Spleen (tissue), 11 donors: ENCODE results near the gene ROR1. TPM values are rescaled to one million over a fixed set of nuclear protein-coding genes. Genes with fewer than 3 reads are reported as not detected.

ENCODE experiments used
- DNase-seq: peaks from one replicate; pipeline ENCODE4 v3.0.0-alpha.2; 2020
- H3K27ac ChIP-seq, 8 donors: fragments of 200-600 bp; sonication (generic) in 7 of 8; 1 replicate in 4 of 8; 2 replicates in 4 of 8; pipeline versions ENCODE4 v1.5.0 to v1.8.0; 2016 to 2021; ENCODE audit warnings: inconsistent platforms in 4 of 8, mild to moderate bottlenecking in 4 of 8, moderate library complexity in 1 of 8
- H3K27me3 ChIP-seq, 7 donors: fragments of 200-600 bp; sonication (generic) in 6 of 7; replicated peaks in 1 of 7; 1 replicate in 4 of 7; 2 replicates in 3 of 7; pipeline versions ENCODE4 v1.5.0 to v1.8.0; 2016 to 2021; ENCODE audit warnings: inconsistent platforms in 3 of 7, mild to moderate bottlenecking in 1 of 7
- H3K36me3 ChIP-seq, 6 donors: fragments of 200-600 bp; sonication (generic) in 5 of 6; 1 replicate in 4 of 6; 2 replicates in 2 of 6; pipeline versions ENCODE4 v1.5.0 to v1.8.0; 2016 to 2021; ENCODE audit warnings: inconsistent platforms in 2 of 6
- H3K4me1 ChIP-seq, 6 donors: fragments of 200-600 bp; sonication (generic) in 5 of 6; 1 replicate in 3 of 6; 2 replicates in 3 of 6; pipeline versions ENCODE4 v1.5.0 to v1.8.0; 2016 to 2021; ENCODE audit warnings: inconsistent platforms in 3 of 6
- H3K4me3 ChIP-seq, 8 donors: fragments of 200-600 bp; sonication (generic) in 7 of 8; 1 replicate in 4 of 8; 2 replicates in 4 of 8; pipeline versions ENCODE4 v1.5.0 to v1.8.0; 2016 to 2021; ENCODE audit warnings: inconsistent platforms in 4 of 8, mild to moderate bottlenecking in 4 of 8, moderate library complexity in 2 of 8
- H3K9me3 ChIP-seq, 8 donors: fragments of 200-600 bp; sonication (generic) in 7 of 8; 1 replicate in 4 of 8; 2 replicates in 4 of 8; pipeline versions ENCODE4 v1.5.0 to v1.8.0; 2016 to 2021; ENCODE audit warnings: inconsistent platforms in 4 of 8
- CTCF ChIP-seq, 11 experiments: fragments of 200-600 bp in 7 of 11; fragments of 450-650 bp in 4 of 11; sonication (generic) in 4 of 11; IDR thresholded peaks in 8 of 11; conservative IDR thresholded peaks in 3 of 11; 1 replicate in 7 of 11; 2 replicates in 4 of 11; pipeline versions ENCODE4 v1.4.0 to v1.8.0; 2016 to 2021; ENCODE audit warnings: antibody characterized with exemption in 11 of 11, inconsistent platforms in 4 of 11, mild to moderate bottlenecking in 1 of 11
- POLR2A ChIP-seq, 3 donors: fragments of 450-650 bp; IDR thresholded peaks; one replicate each; pipeline ENCODE4 v1.5.1; 2017; ENCODE audit warnings: antibody characterized with exemption in 3 of 3, mild to moderate bottlenecking in 1 of 3
- POLR2AphosphoS5 ChIP-seq, 3 donors: sonication (generic); formaldehyde crosslinking; IDR thresholded peaks; one replicate each; pipeline ENCODE4 v1.5.1; 2017; ENCODE audit warnings: antibody characterized with exemption in 3 of 3
- WGBS, 5 donors: extraction: QIAGEN DNeasy Blood & Tissue Kit in 3 of 5; methylation state at CpG; one replicate each; pipeline versions ENCODE4 v1.1.5 to v1.1.7; 2013 to 2018; 5-methylcytosine and 5-hydroxymethylcytosine counted together
- intact Hi-C: fragments of 100-400 bp; cut with DNase I; formaldehyde crosslinking; loops from one replicate; pipeline ENCODE4 v1.15.0; 2023; ENCODE audit warnings: low total_unique reads
- polyA plus RNA-seq, 3 donors: library from polyadenylated mRNA; stranded (reverse); fragments of 200-250 nt; gene quantifications; one replicate each; pipeline ENCODE4 v1.2.1, GENCODE V29; 2013
- total RNA-seq, 7 donors: library from RNA; depleted of rRNA in 3 of 7; stranded (reverse); fragments of >200 nt in 3 of 7; fragmentation: NEBNext Ultra II Directional in 4 of 7; extraction: Animal tissue kit (Norgen Biotek cat#: 25700) in 4 of 7; gene quantifications; one replicate each; pipeline versions ENCODE4 v1.1.0 to v1.2.1, GENCODE V29; 2016 to 2021
- donor health status: healthy with polysubstance abuse.
- donor health status: DM: no; HTN: no; CAD: no; lungs with moderate emphysema.
- donor health status: DM: no; HTN: no; CAD: no.
- donor health status: Bipolar disorder and iron deficiency.
- donor health status: healthy.
- donor health status: DM: no; HTN: no; CAD: no.
- donor health status: DM: yes; HTN: yes; CAD: no.

Gene ROR1
- total and polyA plus RNA-seq, 10 donors = 0.43 to 12.3 (median 6.4) TPM

- WGBS, 5 donors = 36 to 47% (median 45%) methylated on average over 8 of the region's 8 CpGs
- peak overlapping the region; percentile 49 to 84 (median 63) for H3K4me3 ChIP-seq
- H3K27ac ChIP-seq = peak overlapping the region in 3 of 8 donors; percentile 84 to 86 (median 85)
- DNase-seq = no peak
- intact Hi-C loops = loop anchor here (10.0 kb wide), 1 partner anchor 139 kb away; no protein-coding TSS in a partner anchor
- TF ChIP-seq CTCF (IDR thresholded peaks at IDR 0.05 in 8 of 11, conservative IDR thresholded peaks at IDR 0.05 in 3 of 11) (no peak), POLR2A (IDR thresholded peaks at IDR 0.05) (no peak), POLR2AphosphoS5 (IDR thresholded peaks at IDR 0.05) (no peak)
- H3K4me1 ChIP-seq = peaks cover 0 to 47% (median 27%) of the 10 kb centered on the region in 6 donors
- no peaks in the 10 kb centered on the region for H3K36me3 ChIP-seq
- H3K9me3 ChIP-seq = no peaks in the 10 kb centered on the region
- H3K27me3 ChIP-seq = peaks cover 0 to 62% (median 26%) of the 10 kb centered on the region in 7 donors
Measured at GRCh38 chr1:63775418-63776127, 1.8 kb downstream of the ROR1 start.

- H3K27ac ChIP-seq = no peak overlapping the region
- H3K4me1 ChIP-seq = peaks cover 0 to 47% (median 27%) of the 10 kb centered on the region in 6 donors
- H3K9me3 ChIP-seq = no peaks in the 10 kb centered on the region
- no peaks in the 10 kb centered on the region for H3K36me3 ChIP-seq
- TF ChIP-seq CTCF (IDR thresholded peaks at IDR 0.05 in 8 of 11, conservative IDR thresholded peaks at IDR 0.05 in 3 of 11) = no peak
- TF ChIP-seq POLR2A (IDR thresholded peaks at IDR 0.05) = no peak
- TF ChIP-seq POLR2AphosphoS5 (IDR thresholded peaks at IDR 0.05) = no peak
- intact Hi-C loops = loop anchor here (10.0 kb wide), 1 partner anchor 138 kb away; no protein-coding TSS in a partner anchor
- H3K27me3 ChIP-seq = peaks cover 0 to 52% (median 26%) of the 10 kb centered on the region in 7 donors
- no peak overlapping the region for H3K4me3 ChIP-seq
- WGBS, 5 donors = 81 to 91% (median 85%) methylated on average over 2 of the region's 2 CpGs
- no peak for DNase-seq
Measured at GRCh38 chr1:63777286-63777685, 3.5 kb downstream of the ROR1 start.

GRCh38 chr1:63777965-63778880 lies 4.4 kb downstream of the ROR1 start:
- Histone ChIP-seq H3K27me3 (peaks cover 0 to 42% (median 19%) of the 10 kb centered on the region in 7 donors), H3K36me3 (no peaks in the 10 kb centered on the region), H3K27ac (no peak overlapping the region), H3K4me3 (no peak overlapping the region), H3K9me3 (no peaks in the 10 kb centered on the region), H3K4me1 (peaks cover 0 to 40% (median 24%) of the 10 kb centered on the region in 6 donors)
- no peak for DNase-seq
- intact Hi-C loops = loop anchor here (10.0 kb wide), 1 partner anchor 137 kb away; no protein-coding TSS in a partner anchor
- no peak for TF ChIP-seq POLR2AphosphoS5 (IDR thresholded peaks at IDR 0.05)
- 77 to 86% (median 83%) methylated on average over 3 of the region's 3 CpGs for WGBS, 5 donors

GRCh38 chr1:63779338-63780211 lies 5.8 kb downstream of the ROR1 start:
- Histone ChIP-seq H3K9me3 (no peaks in the 10 kb centered on the region), H3K4me1 (peaks cover 0 to 30% (median 14%) of the 10 kb centered on the region in 6 donors), H3K27ac (no peak overlapping the region), H3K36me3 (no peaks in the 10 kb centered on the region), H3K27me3 (peaks cover 0 to 29% (median 11%) of the 10 kb centered on the region in 7 donors), H3K4me3 (no peak overlapping the region)
- DNase-seq = no peak
- 52 to 75% (median 72%) methylated on average over 7 of the region's 7 CpGs for WGBS, 5 donors
- TF ChIP-seq CTCF (IDR thresholded peaks at IDR 0.05 in 8 of 11, conservative IDR thresholded peaks at IDR 0.05 in 3 of 11) (no peak), POLR2AphosphoS5 (IDR thresholded peaks at IDR 0.05) (no peak)
- intact Hi-C loops = loop anchor here (10.0 kb wide), 1 partner anchor 135 kb away; no protein-coding TSS in a partner anchor
